OCI-LY1 (cell line): ENCODE results near the gene PCNT.

Source experiments
- H2AFZ ChIP-seq: fragments of 200-600 bp; sonication (generic), shearing (Covaris generic); 2 replicates; pipeline ENCODE4 v1.6.0; 2014; ENCODE audit warnings: antibody characterized with exemption, mild to moderate bottlenecking, low read length
- H3F3A ChIP-seq: fragments of 200-600 bp; sonication (generic), shearing (Covaris generic); 2 replicates; pipeline ENCODE4 v1.6.0; 2014; ENCODE audit warnings: mild to moderate bottlenecking, antibody characterized with exemption, low read length, moderate library complexity; ENCODE audit not compliant: insufficient read depth
- H3K27ac ChIP-seq: fragments of 200-600 bp; sonication (generic); 2 replicates; pipeline ENCODE4 v1.5.1; 2014; ENCODE audit warnings: low read length, mixed run types, mild to moderate bottlenecking, low read depth; ENCODE audit not compliant: poor library complexity, severe bottlenecking
- H3K27me3 ChIP-seq: fragments of 200-600 bp; sonication (generic); 2 replicates; pipeline ENCODE4 v1.6.0; 2014; ENCODE audit warnings: antibody characterized with exemption, mild to moderate bottlenecking, low read length, moderate library complexity; ENCODE audit not compliant: insufficient read depth
- H3K36me3 ChIP-seq: fragments of 200-600 bp; sonication (generic); 2 replicates; pipeline ENCODE4 v1.6.1; 2014; ENCODE audit warnings: mild to moderate bottlenecking, antibody characterized with exemption, low read length, moderate library complexity, mixed read lengths; ENCODE audit not compliant: insufficient read depth
- H3K4me1 ChIP-seq: fragments of 200-600 bp; sonication (generic); 2 replicates; pipeline ENCODE4 v1.5.1; 2014; ENCODE audit warnings: mild to moderate bottlenecking, low read length, moderate library complexity; ENCODE audit not compliant: insufficient read depth, severe bottlenecking
- H3K4me2 ChIP-seq: fragments of 200-600 bp; sonication (generic), shearing (Covaris generic); 2 replicates; pipeline ENCODE4 v1.6.1; 2014; ENCODE audit warnings: low read length
- H3K4me3 ChIP-seq: fragments of 200-600 bp; sonication (generic); 2 replicates; pipeline ENCODE4 v1.5.1; 2014; ENCODE audit warnings: low read length, low read depth, mild to moderate bottlenecking, mixed read lengths; ENCODE audit not compliant: poor library complexity, severe bottlenecking
- H3K79me2 ChIP-seq: fragments of 200-600 bp; shearing (Covaris generic); 2 replicates; pipeline ENCODE4 v1.6.1; 2016; ENCODE audit warnings: mixed run types, low read length, mixed read lengths; ENCODE audit not compliant: insufficient read depth
- H3K9ac ChIP-seq: fragments of 200-600 bp; sonication (generic), shearing (Covaris generic); 2 replicates; pipeline ENCODE4 v1.6.1; 2014; ENCODE audit warnings: mild to moderate bottlenecking, low read length, mixed read lengths
- H3K9me2 ChIP-seq: fragments of 200-600 bp; sonication (generic), shearing (Covaris generic); 2 replicates; pipeline ENCODE4 v1.6.1; 2014; ENCODE audit warnings: low read depth, mild to moderate bottlenecking, low read length, mixed read lengths
- H3K9me3 ChIP-seq: fragments of 200-600 bp; shearing (Covaris generic); 2 replicates; pipeline ENCODE4 v1.6.1; 2014; ENCODE audit warnings: low read length, mixed read lengths
- H4K20me1 ChIP-seq: fragments of 200-600 bp; sonication (generic), shearing (Covaris generic); 2 replicates; pipeline ENCODE4 v1.6.0; 2016; ENCODE audit warnings: mild to moderate bottlenecking, low read length; ENCODE audit not compliant: insufficient read depth
- EZH2 ChIP-seq: fragments of 200-600 bp; sonication (generic), shearing (Covaris generic); IDR thresholded peaks from 2 replicates; pipeline ENCODE4 v1.8.0; 2017; ENCODE audit warnings: borderline replicate concordance, mixed run types, mild to moderate bottlenecking, antibody characterized with exemption, low read length, moderate library complexity, mixed read lengths
- TF ChIP-seq, protein P1 (sequence below): fragments of 200-600 bp; sonication (generic), shearing (Covaris generic); IDR thresholded peaks from 2 replicates; pipeline ENCODE4 v1.5.1; 2017; ENCODE audit warnings: mild to moderate bottlenecking, antibody characterized with exemption, low read length, moderate library complexity, mixed read lengths

Gene PCNT

GRCh38 chr21:46376856-46377453 lies 53.0 kb downstream of the PCNT start:
- H3F3A ChIP-seq, result no peaks in the 10 kb centered on the region
- H3K4me2 ChIP-seq, result no peak overlapping the region
- no peak overlapping the region for H2AFZ ChIP-seq
- TF ChIP-seq EZH2, result no peak
- TF ChIP-seq, protein P1, sequence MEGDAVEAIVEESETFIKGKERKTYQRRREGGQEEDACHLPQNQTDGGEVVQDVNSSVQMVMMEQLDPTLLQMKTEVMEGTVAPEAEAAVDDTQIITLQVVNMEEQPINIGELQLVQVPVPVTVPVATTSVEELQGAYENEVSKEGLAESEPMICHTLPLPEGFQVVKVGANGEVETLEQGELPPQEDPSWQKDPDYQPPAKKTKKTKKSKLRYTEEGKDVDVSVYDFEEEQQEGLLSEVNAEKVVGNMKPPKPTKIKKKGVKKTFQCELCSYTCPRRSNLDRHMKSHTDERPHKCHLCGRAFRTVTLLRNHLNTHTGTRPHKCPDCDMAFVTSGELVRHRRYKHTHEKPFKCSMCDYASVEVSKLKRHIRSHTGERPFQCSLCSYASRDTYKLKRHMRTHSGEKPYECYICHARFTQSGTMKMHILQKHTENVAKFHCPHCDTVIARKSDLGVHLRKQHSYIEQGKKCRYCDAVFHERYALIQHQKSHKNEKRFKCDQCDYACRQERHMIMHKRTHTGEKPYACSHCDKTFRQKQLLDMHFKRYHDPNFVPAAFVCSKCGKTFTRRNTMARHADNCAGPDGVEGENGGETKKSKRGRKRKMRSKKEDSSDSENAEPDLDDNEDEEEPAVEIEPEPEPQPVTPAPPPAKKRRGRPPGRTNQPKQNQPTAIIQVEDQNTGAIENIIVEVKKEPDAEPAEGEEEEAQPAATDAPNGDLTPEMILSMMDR, result no peak
- H3K9me2 ChIP-seq, result no peaks in the 10 kb centered on the region
- no peaks in the 10 kb centered on the region for H3K27me3 ChIP-seq
- H4K20me1 ChIP-seq, result no peaks in the 10 kb centered on the region
- H3K36me3 ChIP-seq, result peaks cover 46% of the 10 kb centered on the region
- peaks cover 20% of the 10 kb centered on the region for H3K79me2 ChIP-seq
- no peak overlapping the region for H3K9ac ChIP-seq
- H3K27ac ChIP-seq, result no peak overlapping the region
- no peaks in the 10 kb centered on the region for H3K4me1 ChIP-seq
- H3K4me3 ChIP-seq, result no peak overlapping the region
- peaks cover 7% of the 10 kb centered on the region; the same call in 1 of the 2 replicates for H3K9me3 ChIP-seq

GRCh38 chr21:46377789-46378188 lies 53.8 kb downstream of the PCNT start:
- H2AFZ ChIP-seq, result no peak overlapping the region
- no peak overlapping the region for H3K27ac ChIP-seq
- H3K4me2 ChIP-seq, result no peak overlapping the region
- H3K4me1 ChIP-seq, result no peaks in the 10 kb centered on the region
- peaks cover 51% of the 10 kb centered on the region for H3K36me3 ChIP-seq
- H4K20me1 ChIP-seq, result no peaks in the 10 kb centered on the region
- peaks cover 7% of the 10 kb centered on the region; the same call in 1 of the 2 replicates for H3K9me3 ChIP-seq
- H3K9ac ChIP-seq, result no peak overlapping the region
- H3K4me3 ChIP-seq, result no peak overlapping the region
- TF ChIP-seq, protein P1, result no peak
- TF ChIP-seq EZH2, result no peak
- no peaks in the 10 kb centered on the region for H3K9me2 ChIP-seq
- H3K79me2 ChIP-seq, result peaks cover 20% of the 10 kb centered on the region
- no peaks in the 10 kb centered on the region for H3K27me3 ChIP-seq
- no peaks in the 10 kb centered on the region for H3F3A ChIP-seq

GRCh38 chr21:46379105-46379504 lies 55.1 kb downstream of the PCNT start:
- no peak overlapping the region for H3K4me3 ChIP-seq
- H3F3A ChIP-seq, result no peaks in the 10 kb centered on the region
- H3K36me3 ChIP-seq, result peaks cover 57% of the 10 kb centered on the region
- no peaks in the 10 kb centered on the region for H4K20me1 ChIP-seq
- H3K4me2 ChIP-seq, result no peak overlapping the region
- H3K9ac ChIP-seq, result no peak overlapping the region
- no peaks in the 10 kb centered on the region for H3K4me1 ChIP-seq
- peaks cover 20% of the 10 kb centered on the region for H3K79me2 ChIP-seq
- no peaks in the 10 kb centered on the region for H3K27me3 ChIP-seq
- H3K9me2 ChIP-seq, result no peaks in the 10 kb centered on the region
- TF ChIP-seq, protein P1, result no peak
- TF ChIP-seq EZH2, result no peak
- H3K9me3 ChIP-seq, result peaks cover 7% of the 10 kb centered on the region; the same call in 1 of the 2 replicates
- no peak overlapping the region for H2AFZ ChIP-seq
- H3K27ac ChIP-seq, result no peak overlapping the region
